Measurements from ENCODE around the gene EPB41L2.

EPB41L2 gene

DNA sequence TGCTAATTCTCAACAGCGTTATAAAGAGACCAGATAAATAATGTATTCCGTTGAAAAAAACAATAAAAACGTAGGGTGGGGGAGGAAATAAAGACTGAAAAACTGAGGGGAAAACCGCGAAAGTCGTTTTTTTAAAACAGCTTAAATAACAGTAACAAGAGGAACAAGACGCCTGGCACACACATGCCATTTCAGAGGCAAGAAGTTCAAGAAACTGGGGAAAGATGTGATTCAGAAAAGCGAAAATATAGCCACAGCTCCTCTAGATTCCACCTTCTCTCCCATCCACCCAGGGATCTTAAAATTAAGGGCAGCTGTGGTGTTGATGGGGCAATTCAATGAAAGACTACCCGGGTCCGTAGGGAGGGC, 1.3 kb downstream of the EPB41L2 start:
- DNase-seq (ENCODE audit: low read depth) = no peak

DNA sequence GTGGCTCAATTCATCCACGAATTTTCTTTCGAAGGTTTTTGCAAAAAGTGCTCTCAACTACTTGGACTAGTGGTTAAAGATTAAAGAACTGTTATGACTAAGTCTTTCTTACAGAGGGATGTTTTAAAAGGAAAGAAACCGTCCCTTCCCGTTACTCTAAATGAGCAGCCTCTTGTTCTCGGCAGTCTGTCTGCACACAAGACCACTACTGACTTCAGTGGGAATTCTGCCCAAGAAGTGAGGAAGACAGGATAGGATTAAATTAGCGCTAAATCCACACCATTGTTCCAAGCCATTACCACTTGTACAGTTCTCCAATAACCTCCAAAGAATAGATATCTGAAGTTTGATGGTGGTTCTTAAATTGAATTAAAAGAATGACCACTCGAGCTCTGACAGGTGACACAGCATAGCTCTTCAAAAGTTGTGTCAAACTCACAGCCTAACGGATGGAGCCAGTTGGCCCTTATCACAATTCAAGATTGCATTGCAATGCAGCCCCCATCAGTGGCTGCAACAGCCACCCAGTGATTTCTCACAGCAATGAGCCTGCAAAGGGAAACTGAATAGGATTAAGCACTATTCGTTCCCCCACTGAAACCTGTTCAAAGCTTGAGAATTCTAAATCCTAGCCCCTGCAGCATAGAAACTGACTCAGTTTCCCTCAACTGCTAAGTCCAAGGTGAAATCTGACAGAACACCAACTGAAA, 1.8 kb downstream of the EPB41L2 start:
- DNase-seq (ENCODE audit: low read depth) = peak; percentile 46

DNA sequence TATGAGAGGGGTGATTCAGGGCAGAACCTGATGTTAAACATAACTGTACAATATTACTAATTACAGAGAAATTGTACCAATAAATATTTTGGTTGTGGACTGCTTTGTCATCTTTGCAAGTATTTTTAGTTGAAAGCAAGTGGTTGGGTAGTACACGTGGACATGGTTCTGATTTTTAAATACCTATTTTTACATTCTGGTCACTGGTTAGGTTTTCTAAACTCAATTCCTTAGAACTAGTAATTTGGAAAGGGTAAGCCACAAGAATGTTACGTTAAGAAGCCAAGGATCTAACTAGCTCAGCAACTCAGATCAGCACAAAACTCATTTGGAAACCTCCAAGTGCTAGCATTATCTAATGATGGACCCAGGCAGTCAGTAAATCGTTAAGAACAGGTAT, 2.7 kb downstream of the EPB41L2 start:
- peak; percentile 57 for DNase-seq (ENCODE audit: low read depth)

DNA sequence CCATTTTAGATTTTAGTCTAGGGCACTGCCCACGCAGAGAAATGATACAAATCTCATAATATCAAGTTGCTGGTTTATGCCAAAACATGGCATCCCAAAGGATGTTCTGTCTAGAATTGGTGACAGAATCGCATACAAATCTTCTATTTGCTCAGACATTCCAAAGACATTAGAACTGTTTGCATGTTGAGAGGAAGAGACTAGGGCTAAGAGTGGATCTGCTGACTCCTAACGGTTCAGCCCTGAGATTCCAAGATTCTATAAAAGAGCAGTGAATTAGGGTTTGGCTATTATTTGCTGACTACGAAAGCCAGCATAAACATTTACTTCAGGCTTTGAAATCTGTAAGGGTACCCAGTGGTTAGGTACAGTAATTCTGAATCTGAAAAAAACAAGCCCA, 3.6 kb downstream of the EPB41L2 start:
- peak; percentile 70 for DNase-seq (ENCODE audit: low read depth)

DNA sequence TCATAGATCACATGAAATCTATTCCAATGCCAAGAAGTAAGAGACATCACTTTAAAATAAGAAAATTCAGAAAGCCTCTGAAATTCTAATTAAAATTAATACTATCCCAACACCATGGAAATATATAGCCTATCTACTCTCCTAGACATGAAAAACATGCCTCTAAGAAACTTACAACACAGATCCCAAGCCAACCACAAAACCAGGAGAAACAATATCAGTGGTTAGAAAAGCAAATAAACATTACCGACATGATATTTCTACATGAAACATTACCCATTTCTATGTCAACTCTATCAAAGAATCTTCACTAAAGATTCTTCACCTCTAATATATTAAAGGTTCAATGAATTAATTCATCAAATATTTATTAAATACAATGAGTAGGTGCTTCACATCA, 4.8 kb downstream of the EPB41L2 start:
- peak; percentile 27 for DNase-seq (ENCODE audit: low read depth)

DNA sequence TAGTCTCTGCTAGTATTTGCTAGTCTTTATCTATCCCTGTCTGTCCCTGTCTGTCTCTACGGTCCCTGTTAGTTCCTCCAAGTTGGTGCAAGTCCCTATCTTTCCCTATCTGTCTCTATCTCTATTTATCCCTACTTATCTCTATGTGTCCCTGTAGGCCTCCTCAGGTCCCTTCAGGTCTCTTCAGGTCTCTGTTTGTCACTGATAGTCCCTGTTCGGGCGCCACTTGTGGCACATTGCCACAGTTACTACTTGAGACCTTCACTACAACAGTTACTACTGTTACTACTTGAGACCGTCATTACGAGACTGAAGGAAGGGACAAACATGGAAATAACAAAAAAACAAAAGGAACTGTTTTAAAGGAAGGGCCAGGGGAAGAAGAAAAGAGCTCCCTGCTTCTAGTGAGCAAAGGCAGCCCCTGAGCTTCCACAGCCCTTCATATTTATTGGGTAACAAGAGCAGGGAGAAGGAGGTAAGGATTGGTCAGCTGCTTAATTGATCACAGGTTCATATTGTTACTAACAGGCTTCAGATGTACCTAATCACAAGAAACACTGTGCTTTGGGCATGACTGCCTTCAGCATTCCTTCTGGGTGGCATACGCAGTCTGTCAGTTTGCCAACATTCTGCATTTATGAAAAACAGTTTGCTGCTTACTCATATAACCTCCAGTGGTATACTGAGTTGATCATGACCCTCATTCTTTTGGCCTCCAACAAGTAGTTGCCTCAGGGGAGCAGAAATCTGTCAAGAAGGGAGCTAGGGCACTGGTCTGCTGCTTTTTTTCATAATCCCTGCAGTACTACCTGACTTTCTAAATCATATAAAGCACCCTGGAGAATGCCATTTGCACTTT, 8.4 kb downstream of the EPB41L2 start:
- DNase-seq (ENCODE audit: low read depth) = no peak

DNA sequence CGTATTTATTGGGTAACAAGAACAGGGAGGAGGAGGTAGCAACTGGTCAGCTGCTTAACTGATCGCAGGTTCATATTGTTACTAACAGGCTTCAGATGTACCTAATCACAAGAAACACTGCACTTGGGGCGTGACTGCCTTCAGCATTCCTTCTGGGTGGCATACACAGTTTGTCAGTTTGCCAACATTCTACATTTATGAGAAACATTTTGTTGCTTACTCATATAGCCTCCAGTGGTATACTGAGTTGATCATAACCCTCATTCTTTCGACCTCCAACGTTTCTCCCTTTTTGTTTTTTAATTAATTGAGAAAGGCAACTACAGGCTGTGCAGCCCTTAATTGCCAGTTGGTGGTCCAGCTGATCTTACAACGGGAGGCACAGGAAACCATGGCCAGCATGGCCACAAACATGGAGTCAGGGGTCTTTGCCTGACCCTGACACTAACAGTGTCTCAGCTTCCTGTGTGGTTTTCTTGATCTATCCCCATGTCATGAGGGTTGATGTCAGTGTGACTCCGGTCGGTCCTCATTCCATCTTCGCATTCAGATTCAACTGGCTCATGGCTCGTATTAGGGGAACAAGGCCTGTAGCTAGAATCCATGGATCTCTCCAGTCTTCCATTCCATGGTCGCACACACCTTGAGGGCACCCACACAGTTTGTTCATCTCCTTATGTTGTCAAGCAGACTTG, 9.4 kb downstream of the EPB41L2 start:
- DNase-seq (ENCODE audit: low read depth) = peak; percentile 61

DNA sequence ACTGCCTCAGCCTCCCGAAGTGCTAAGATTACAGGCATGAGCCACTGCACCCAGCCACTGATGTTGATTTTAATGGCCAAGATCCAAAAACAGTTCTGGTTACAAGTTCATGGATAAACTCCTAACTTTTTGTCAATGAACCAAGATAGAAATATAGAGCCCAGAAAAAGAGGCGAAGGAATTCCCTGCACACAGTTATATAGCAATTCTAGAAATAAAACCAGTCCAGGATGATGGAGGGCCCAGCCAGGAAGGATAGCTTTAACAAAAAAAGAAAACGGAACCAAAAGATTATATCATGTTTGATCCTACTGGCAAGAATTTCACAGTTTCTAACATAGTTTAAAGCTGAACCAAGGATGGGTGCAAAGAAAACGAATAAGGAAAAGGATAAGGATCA, 10.9 kb downstream of the EPB41L2 start:
- DNase-seq (ENCODE audit: low read depth) = no peak

DNA sequence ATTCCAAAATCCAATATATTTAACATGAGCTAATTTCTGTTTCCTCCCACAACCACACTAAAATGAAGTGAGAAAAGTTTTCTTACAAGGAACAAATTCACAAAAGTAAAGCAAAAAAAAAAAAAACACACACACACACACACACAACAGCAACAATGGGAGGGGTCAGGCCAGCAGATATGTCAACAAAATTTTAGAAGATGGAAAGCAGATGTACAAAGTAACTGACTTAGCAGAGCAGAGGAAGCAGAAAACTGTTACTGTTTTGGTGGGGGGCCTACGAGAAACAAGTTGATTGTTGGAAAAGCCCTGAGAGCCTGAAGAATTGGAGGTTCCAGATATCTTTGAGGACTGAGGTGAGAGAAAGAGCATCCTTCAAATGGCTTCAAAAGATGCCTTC, 11.7 kb downstream of the EPB41L2 start:
- no peak for DNase-seq (ENCODE audit: low read depth)

DNA sequence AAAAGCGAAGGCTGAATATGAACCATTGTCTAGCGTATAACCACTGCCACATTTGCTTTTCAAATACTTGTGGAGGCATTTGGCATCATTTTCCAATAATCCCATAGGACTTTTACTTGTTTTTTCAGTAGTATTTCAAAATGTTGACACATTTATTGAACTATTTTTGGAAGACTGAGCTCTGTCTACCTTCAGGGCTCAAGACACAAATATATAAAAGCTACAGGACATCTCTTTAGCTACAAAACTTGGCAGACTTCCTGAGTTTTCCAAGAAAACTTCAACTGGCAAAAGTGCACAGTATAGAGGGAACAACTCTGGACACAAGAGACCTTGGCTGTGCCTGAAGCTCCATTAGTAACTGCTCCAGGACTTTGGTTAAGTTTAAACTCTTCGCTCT, 13.4 kb downstream of the EPB41L2 start:
- no peak for DNase-seq (ENCODE audit: low read depth)

DNA sequence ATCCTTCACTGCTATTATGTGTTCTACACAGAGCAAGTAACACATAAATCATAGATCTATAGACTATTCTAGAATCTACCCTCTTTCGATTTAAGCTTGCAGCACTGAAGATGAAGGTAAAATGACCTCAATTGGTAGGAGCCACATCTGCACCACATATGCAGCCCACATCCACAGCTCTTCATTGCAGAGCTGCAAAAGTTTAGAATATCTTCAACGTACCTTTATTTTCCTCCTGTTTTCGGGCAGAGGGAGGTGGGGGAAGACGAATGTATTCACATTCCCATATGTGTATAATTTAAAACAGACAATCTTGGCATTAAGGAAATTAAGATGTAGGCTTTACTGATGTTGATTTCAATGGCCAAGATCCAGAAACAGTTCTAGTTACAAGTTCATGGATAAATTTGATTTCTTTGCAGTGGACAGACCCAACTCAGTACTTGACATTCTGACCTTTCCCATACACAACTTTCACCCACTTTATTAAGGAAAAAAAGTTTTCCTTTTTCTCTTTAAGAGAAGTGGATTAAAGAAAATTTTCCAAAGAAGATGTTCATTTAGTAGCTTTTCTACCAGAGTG, 14.0 kb downstream of the EPB41L2 start:
- no peak for DNase-seq (ENCODE audit: low read depth)

DNA sequence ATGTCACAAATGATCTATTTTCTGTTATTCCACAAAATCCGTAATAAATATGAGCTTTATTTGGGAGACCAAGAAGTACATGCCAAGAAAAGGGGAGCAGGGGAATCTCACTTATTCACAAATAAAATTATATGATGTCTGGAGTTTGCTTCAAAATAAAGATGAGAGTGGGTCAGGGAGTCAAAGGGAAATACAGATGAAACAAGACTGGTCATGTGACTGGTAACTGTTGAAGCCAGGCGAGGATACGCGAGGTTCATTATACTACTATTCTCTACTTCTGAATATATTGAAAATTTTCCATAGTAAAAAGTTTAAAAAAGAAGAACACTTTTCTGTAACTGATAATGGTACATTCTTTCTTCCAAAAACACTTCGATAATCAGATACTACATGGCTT, 14.6 kb downstream of the EPB41L2 start:
- DNase-seq (ENCODE audit: low read depth) = no peak

DNA sequence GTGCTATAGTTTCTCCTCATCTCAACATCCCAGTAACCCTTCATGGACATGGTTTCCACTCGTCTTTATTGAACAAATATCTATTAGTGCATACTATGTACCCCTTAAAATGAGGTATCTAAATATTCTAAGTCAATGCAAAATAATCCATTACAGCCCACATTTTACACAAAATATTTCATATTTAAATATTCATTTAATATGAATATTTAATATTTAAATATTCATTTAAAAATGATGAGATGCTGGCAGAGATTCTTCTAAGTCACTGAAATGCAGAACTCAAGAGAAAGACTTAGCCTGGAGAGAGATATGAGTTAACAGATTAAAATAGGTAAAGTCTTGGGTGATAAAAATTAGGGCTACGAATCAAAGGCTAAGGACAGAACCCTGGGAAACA, 17.9 kb downstream of the EPB41L2 start:
- DNase-seq (ENCODE audit: low read depth) = no peak

DNA sequence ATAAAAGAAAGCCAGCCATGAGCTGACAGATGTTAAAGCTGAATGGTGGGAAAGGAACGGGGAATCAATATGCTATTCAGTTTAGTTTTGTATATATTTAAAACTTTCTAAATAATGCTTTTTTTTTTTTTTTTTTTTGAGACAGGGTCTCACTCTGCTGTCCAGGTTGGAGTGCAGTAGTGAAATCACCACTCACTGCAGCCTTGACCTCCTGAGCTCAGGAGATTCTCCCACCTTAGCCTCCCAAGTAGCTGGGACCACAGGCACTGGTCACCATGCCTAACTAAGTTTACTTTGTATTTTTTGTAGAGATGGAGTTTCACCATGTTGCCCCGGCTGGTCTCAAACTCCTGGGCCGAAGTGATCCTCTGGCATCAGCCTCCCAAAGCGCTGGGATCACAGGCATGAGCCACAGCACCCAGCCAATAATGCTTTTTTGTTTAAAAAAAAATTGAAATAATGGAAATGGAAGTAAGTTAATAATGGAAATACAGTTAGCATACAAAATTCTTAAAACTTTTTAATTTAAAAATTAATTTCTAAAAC, 19.1 kb downstream of the EPB41L2 start:
- DNase-seq (ENCODE audit: low read depth) = no peak

DNA sequence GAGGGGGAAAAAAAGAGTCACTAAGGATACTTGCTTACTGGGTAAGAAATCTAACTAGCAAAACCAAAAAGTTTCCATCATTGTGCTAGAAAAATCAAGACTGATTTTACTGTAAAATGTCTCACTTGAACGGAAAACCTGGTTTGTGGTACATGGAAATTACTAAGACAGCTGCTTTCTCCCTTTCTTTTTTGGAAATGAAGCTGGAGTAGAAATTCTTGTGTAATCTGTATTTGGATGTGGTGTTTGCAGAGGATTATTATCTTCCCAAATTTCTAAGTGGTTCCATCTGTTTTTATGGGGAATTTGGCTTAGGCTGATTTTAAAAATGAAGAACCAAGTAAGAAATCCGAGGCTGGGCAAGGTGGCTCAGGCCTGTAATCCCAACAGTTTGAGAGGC, 20.4 kb downstream of the EPB41L2 start:
- DNase-seq (ENCODE audit: low read depth) = peak; percentile 32

DNA sequence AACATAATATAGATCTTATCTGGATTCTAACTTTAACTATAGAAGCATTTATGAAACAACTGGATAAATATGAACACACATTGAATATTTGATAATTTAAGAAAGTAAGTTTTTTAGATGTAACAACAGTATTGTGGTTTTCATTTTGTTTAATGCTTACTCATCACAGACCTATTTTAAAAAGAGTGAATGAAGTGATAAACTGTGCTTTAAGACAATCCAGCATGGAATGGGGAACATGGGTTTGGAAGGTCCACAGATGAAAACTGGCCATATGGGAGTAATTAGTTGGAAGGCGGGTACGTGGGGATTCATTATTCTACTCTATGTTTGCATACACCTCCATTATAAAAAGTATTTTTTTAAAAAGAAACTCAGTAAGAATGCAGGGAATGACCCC, 21.2 kb downstream of the EPB41L2 start:
- peak; percentile 59 for DNase-seq (ENCODE audit: low read depth)

DNA sequence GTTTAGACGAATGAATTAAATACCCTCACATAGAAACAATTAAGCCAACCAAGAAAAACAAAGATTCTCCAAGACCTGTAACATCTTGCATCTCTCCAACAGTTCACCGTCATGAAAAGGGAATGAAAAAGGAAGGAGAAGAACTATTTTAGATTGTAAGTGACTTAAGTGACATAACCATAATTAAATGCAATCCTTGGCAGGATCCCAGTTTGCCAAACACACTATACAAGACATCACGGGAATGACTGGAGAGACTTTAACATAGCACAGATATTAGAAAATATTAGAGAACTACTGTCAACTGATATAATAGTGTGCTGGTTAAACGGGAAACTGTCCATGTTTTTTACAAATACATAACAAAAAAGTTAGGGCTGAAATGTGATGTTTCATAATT, 22.2 kb downstream of the EPB41L2 start:
- DNase-seq (ENCODE audit: low read depth) = no peak

DNA sequence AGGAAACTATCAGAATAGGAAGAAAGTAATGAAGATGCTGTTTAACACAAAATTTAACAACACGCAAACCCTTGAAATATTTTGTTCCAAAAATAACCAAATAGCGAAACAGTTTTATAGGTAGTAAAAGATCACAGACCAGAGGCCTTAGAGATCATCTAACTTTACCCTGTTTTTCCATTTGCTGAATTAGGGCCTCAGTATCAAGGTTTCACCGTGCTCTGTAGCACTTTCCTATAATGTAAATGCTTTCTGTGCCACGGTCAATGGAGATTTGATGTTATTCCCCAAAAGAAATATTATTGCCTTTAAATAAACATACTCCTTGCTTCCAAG, 23.7 kb downstream of the EPB41L2 start:
- DNase-seq (ENCODE audit: low read depth) = no peak

DNA sequence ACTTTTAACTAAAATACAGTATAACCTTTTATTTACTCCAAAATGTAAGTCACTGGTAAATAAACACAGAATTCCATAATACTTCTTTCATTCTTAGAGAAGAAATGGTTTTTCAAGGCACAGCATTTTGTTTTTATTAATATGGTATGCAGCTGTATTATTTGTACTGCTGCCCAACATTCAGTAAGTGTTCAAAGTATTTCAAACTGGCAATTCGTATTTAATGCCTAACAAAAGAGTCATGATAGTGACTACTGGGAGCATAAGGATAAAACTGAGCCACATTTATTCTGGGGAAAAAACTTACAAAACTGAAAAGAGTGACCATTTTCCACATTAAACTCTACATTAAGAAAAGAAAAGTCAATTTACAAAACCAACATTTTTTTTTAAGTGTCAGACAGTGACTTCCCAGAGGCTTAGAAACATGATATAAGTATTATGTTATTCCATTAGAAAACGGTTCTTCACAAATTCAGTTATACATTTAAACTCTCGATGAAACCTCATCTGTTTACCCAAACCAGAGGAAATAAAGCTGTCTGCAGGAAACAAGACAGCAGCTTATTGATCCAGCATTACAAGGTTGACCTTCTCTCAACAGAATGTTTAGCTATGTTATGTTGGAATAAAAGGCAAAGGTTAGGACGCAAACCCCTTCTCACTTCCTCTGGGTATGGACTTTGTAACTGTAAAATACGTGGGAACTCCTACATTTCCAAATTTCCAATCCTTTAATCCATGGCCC, 24.3 kb downstream of the EPB41L2 start:
- peak; percentile 49 for DNase-seq (ENCODE audit: low read depth)

DNA sequence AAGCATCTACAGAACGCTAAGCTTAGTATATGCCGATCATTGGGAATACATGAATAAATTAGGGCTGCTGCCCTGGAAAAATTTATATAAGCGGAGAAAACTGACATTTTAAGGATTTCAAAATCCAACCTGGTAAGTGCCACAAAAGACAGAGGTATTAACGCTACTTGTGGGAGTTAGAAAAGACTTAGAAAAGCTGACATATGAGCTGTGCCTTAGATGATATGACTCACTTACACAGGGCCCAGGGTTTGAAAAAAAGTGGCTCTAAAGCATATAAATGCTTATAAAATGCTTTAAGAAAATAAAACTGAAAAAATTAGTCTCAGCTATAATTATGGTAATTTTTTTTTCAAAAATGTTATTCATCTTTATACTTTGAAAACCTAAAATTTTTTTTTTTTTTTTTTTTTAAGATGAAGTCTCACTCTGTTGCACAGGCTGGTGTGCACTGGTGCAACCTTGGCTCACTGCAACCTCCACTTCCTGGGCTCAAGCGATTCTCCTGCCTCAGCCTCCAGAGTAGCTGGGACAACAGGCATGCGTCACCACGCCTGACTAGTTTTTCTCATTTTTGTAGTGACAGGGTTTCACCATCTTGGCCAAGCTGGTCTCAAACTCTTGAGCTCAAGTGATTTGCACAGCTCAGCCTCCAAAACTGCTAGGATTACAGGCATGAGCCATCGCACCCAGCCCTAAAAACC, 25.7 kb downstream of the EPB41L2 start:
- DNase-seq (ENCODE audit: low read depth) = no peak

DNA sequence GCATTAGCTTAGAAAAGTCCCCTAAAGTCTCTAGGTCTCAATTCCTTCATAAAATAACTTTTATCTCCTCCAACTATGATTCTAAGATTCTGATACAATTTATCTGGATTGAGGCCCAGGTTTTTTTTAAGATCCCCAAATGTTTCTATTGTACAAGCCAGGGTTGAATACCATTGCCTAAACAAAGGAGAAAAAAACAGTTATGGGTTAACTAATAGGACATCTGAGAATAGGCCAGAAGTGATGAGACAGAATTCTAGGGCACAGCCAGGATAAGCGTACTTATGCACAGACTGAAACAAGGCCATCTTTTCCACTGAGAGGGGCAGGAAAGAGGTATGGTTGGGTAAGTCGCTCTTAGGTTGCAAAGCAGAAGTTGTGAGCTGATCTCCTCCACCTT, 26.4 kb downstream of the EPB41L2 start:
- no peak for DNase-seq (ENCODE audit: low read depth)
